Gastrocnemius medialis (tissue), 4 donors: ENCODE results near the gene CCDC71.

Experiments
- CTCF ChIP-seq, 5 experiments: fragments of 450-650 bp in 3 of 5; fragments of 200-600 bp in 2 of 5; sonication (generic) in 2 of 5; IDR thresholded peaks in 4 of 5; conservative IDR thresholded peaks in 1 of 5; 1 replicate in 4 of 5; 2 replicates in 1 of 5; pipeline ENCODE4 v1.5.1; 2016 to 2019; ENCODE audit warnings: antibody characterized with exemption in 5 of 5, mild to moderate bottlenecking in 3 of 5, moderate library complexity in 3 of 5
- POLR2A ChIP-seq, 2 donors: fragments of 450-650 bp; IDR thresholded peaks; one replicate each; pipeline ENCODE4 v1.6.1; 2017; ENCODE audit warnings: antibody characterized with exemption in 2 of 2, mild to moderate bottlenecking in 2 of 2, moderate library complexity in 2 of 2

GRCh38 chr3:49133226-49133951 lies 32.7 kb downstream of the CCDC71 start:
- TF ChIP-seq CTCF (IDR thresholded peaks at IDR 0.05 in 4 of 5, conservative IDR thresholded peaks at IDR 0.05 in 1 of 5), result peak in 1 of 5 experiments; percentile 20
- TF ChIP-seq POLR2A (IDR thresholded peaks at IDR 0.05), result no peak
